Measurements from ENCODE around the gene GALNT14. TPM values are rescaled to one million over a fixed set of nuclear protein-coding genes. Genes with fewer than 3 reads are reported as not detected.

GALNT14 gene
- total RNA-seq, 1 donor from 2014 or later = 6.4 TPM

DNA sequence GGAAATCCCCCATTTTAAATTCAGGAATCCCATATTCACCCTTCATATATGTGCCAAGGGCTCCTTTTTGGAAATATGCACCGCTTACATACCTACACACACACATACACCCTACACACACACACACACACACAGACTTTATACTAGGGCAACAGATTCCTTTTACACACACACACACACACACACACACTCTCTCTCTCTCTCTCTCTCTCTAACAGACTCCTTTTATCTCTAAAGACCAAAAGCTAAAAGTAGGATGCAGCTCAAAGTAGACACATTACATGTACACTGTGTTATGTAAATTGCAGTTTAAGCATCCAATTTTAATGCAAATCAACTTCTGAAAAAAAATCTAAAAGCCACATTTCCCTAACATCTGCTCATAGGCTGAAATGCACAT, 200.0 kb downstream of the GALNT14 start:
- H2AFZ ChIP-seq (replicated peaks) = no peak overlapping the region
- H3K27ac Mint-ChIP-seq = no peak overlapping the region
- no peaks in the 10 kb centered on the region for H3K36me3 Mint-ChIP-seq
- H3K9me3 ChIP-seq (ENCODE audit: low read depth) = no peaks in the 10 kb centered on the region
- no peak overlapping the region for H3K4me2 ChIP-seq
- peaks cover 3% of the 10 kb centered on the region for H3F3A ChIP-seq (ENCODE audit: low read depth)
- no peak overlapping the region for H3K4me3 Mint-ChIP-seq
- no peak for DNase-seq (ENCODE audit: low spot score)
- H3K79me2 ChIP-seq (ENCODE audit: low read depth) = no peaks in the 10 kb centered on the region
- H3K27me3 Mint-ChIP-seq (ENCODE audit: insufficient read depth, low read depth) = peaks cover 2% of the 10 kb centered on the region
- H3K4me1 ChIP-seq = peaks cover 15% of the 10 kb centered on the region
- no peak overlapping the region for H3K4me3 ChIP-seq
- H3K9me3 Mint-ChIP-seq = no peaks in the 10 kb centered on the region
- H3K9ac ChIP-seq = no peak overlapping the region
- no peak for TF ChIP-seq EZH2 (IDR thresholded peaks at IDR 0.05)
- no peak for TF ChIP-seq EZH2phosphoT487 (IDR thresholded peaks at IDR 0.05)
- TF ChIP-seq, protein P1, sequence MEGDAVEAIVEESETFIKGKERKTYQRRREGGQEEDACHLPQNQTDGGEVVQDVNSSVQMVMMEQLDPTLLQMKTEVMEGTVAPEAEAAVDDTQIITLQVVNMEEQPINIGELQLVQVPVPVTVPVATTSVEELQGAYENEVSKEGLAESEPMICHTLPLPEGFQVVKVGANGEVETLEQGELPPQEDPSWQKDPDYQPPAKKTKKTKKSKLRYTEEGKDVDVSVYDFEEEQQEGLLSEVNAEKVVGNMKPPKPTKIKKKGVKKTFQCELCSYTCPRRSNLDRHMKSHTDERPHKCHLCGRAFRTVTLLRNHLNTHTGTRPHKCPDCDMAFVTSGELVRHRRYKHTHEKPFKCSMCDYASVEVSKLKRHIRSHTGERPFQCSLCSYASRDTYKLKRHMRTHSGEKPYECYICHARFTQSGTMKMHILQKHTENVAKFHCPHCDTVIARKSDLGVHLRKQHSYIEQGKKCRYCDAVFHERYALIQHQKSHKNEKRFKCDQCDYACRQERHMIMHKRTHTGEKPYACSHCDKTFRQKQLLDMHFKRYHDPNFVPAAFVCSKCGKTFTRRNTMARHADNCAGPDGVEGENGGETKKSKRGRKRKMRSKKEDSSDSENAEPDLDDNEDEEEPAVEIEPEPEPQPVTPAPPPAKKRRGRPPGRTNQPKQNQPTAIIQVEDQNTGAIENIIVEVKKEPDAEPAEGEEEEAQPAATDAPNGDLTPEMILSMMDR (IDR thresholded peaks at IDR 0.05) = no peak
- no peak overlapping the region for H3K27ac ChIP-seq
- H3K36me3 ChIP-seq = no peaks in the 10 kb centered on the region
- H3K27me3 ChIP-seq = no peaks in the 10 kb centered on the region
- H3K4me1 Mint-ChIP-seq = peaks cover 4% of the 10 kb centered on the region
- H4K20me1 ChIP-seq (ENCODE audit: low read depth) = no peaks in the 10 kb centered on the region

DNA sequence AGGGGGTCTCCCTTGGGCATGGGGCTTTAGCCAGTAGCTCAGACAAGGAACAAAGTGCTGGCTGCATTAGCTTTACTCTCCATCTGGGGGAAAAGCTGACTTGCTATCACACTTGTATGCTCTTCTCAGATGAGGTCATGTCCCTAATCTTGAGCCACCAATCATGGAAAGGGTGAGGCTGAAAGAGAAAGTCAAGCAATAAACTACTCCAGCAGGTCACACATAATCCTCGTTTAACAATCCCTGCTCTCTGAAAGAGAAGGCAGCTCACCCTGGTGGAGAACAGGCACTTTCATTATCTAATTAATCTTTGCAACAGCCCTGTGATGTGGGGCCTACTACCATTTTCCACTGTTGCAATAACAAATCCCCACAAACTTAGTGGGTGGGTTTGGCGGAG, 201.3 kb downstream of the GALNT14 start:
- H4K20me1 ChIP-seq (ENCODE audit: low read depth) = no peaks in the 10 kb centered on the region
- DNase-seq (ENCODE audit: low spot score) = no peak
- peaks cover 8% of the 10 kb centered on the region for H3K4me1 ChIP-seq
- H3K4me3 Mint-ChIP-seq = no peak overlapping the region
- H3K4me2 ChIP-seq = no peak overlapping the region
- no peaks in the 10 kb centered on the region for H3K79me2 ChIP-seq (ENCODE audit: low read depth)
- H3K9me3 ChIP-seq (ENCODE audit: low read depth) = no peaks in the 10 kb centered on the region
- no peak overlapping the region for H3K27ac ChIP-seq
- no peak overlapping the region for H3K9ac ChIP-seq
- H3K27me3 ChIP-seq = no peaks in the 10 kb centered on the region
- no peaks in the 10 kb centered on the region for H3K9me3 Mint-ChIP-seq
- H3K27me3 Mint-ChIP-seq (ENCODE audit: insufficient read depth, low read depth) = peaks cover 4% of the 10 kb centered on the region
- no peaks in the 10 kb centered on the region for H3K36me3 Mint-ChIP-seq
- TF ChIP-seq EZH2 (IDR thresholded peaks at IDR 0.05) (no peak), EZH2phosphoT487 (IDR thresholded peaks at IDR 0.05) (no peak)
- TF ChIP-seq, protein P1 (IDR thresholded peaks at IDR 0.05) = no peak
- no peak overlapping the region for H2AFZ ChIP-seq (replicated peaks)
- H3K36me3 ChIP-seq = no peaks in the 10 kb centered on the region
- H3K4me3 ChIP-seq = no peak overlapping the region
- H3K27ac Mint-ChIP-seq = no peak overlapping the region
- H3K4me1 Mint-ChIP-seq = peaks cover 4% of the 10 kb centered on the region
- peaks cover 3% of the 10 kb centered on the region for H3F3A ChIP-seq (ENCODE audit: low read depth)

DNA sequence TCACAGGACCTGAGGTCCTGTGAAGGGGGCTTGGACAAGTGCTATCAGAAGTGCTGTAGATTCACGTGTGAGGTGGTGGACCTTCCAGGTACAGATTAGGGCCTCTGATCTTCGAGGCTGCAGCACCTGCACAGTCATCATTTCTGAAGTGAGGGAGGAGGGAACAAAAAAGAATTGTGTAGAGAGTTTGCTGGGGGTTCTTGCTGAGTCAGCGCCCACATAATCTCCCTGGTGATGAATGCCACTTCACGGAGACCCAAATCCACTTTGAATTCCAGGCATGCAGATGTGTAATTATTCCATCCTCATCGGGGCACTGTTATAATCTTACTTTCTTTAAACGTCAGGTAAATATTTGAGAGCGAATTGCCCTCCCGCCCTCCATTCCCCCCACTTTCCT, 202.4 kb downstream of the GALNT14 start:
- Histone ChIP-seq H3K9ac (no peak overlapping the region), H4K20me1 (ENCODE audit: low read depth) (no peaks in the 10 kb centered on the region), H3K4me3 (no peak overlapping the region), H3K36me3 (no peaks in the 10 kb centered on the region), H3K79me2 (ENCODE audit: low read depth) (no peaks in the 10 kb centered on the region), H2AFZ (replicated peaks) (no peak overlapping the region), H3K4me1 (peaks cover 8% of the 10 kb centered on the region), H3K27me3 (no peaks in the 10 kb centered on the region), H3K27ac (no peak overlapping the region), H3K9me3 (ENCODE audit: low read depth) (no peaks in the 10 kb centered on the region), H3K4me2 (no peak overlapping the region), H3F3A (ENCODE audit: low read depth) (peaks cover 3% of the 10 kb centered on the region)
- TF ChIP-seq EZH2phosphoT487 (IDR thresholded peaks at IDR 0.05) (no peak), EZH2 (IDR thresholded peaks at IDR 0.05) (no peak)
- TF ChIP-seq, protein P1 (IDR thresholded peaks at IDR 0.05) = no peak
- DNase-seq (ENCODE audit: low spot score) = no peak
- Mint-ChIP-seq H3K9me3 (no peaks in the 10 kb centered on the region), H3K27ac (no peak overlapping the region), H3K4me1 (peaks cover 4% of the 10 kb centered on the region), H3K4me3 (no peak overlapping the region), H3K36me3 (no peaks in the 10 kb centered on the region), H3K27me3 (ENCODE audit: insufficient read depth, low read depth) (peaks cover 2% of the 10 kb centered on the region)
